GM21619 (cell line): Measurements from ENCODE around the gene C17orf50.
A peak's percentile ranks its signal among the peaks of the same experiment; 100 is the strongest.
"Not testable (repeated sequence)": the region's sequence is repeated elsewhere in the genome, so short reads cannot be mapped to it uniquely, and the experiment has no call there.

ENCODE experiments used
- ATAC-seq: cut with Tn5 transposase; IDR thresholded peaks from one replicate; pipeline ENCODE4 v1.9.1; 2021; ENCODE audit not compliant: unreplicated experiment

Gene C17orf50

GRCh38 chr17:35751541-35751940 lies 9.1 kb upstream of the C17orf50 start:
- ATAC-seq = not testable (repeated sequence)

DNA sequence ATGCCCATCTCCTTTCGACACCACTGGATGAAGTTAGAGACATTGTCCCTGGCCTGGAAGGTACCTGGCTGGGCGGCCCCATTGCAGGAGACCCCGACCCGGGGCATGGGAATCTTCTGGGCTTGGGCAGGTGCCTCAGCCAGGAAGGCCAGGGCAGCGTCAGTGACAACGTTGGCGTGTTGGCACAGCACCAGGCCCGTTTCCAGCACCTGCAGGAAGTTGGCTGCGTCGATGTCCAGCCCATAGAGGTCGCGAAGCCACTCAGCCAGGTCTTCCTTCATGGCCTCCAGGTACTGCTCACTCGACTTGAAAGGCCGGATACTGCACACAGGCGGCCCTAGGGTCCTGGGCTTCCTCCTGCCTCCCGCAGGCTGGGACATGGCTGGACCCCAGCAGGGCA lies 8.2 kb upstream of the C17orf50 start:
- no peak for ATAC-seq

DNA sequence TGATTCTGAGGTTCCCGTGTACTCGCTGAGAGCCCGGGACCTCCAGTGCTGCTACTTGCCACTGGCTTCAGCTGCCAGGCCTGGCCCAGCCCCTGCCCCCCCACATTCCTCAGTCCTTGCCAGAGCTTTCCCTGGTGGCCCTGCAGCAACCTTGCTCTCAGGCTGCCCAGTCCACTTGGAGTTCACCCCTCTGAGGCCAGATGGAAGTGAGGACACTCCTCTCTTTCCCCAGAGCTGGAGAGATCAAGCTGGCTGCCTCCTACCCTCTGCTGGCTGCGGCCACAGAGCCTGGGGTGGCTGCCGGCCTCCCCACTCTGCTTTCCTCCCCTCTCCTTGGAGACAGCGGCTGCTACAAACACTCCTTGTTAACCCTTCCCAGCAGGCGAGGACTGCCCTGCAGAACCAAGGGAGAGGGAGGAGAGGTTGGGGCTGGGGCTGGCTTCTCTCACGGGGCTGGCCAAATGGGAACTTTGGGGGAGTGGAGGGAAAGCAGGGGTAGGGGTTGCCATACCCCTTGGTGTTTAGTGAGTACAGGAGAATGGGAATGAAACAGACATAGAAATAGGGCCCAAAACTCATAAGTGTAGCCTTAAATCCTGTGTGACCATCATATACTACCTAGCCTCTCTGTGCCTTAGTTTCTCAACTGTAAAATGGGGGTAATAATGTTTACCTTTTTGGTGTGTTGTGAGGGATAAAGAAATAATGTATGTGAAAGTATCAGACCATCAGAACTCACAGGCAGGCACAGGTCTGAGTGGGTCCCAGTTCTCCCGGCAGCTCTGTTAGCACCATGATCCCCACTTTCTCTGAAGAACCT lies 7.5 kb upstream of the C17orf50 start, which contains the start of gene GAS2L2:
GAS2L2 (minus strand) TSS at position 295 of the 820 bp plus-strand sequence. CDS start 389 bp downstream, outside the sequence.
- no peak for ATAC-seq

GRCh38 chr17:35757243-35757642 lies 3.4 kb upstream of the C17orf50 start:
- no peak for ATAC-seq

DNA sequence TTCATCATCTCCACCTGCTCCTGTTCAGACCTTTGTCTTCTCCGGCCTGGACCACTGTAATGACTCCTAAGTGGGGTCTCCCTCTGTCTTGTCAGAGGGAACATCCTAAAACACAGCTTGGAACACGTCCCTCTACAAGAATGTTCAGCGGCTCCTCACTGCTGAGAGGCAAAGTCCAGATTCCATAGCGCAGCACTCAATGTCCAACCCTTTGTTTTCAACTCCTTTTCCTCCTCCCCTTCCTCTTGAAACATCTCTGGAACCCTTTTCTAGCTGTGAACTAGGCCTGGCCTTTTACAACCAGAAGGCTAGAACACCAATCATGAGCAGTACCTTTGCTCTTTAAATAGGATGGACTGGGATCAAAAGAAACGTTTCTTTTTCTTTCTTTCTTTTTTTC lies 914 bp downstream of the C17orf50 start:
- no peak for ATAC-seq

GRCh38 chr17:35763767-35764122 lies 3.1 kb downstream of the C17orf50 start:
- no peak for ATAC-seq

GRCh38 chr17:35764123-35764991 lies 3.7 kb downstream of the C17orf50 start:
- ATAC-seq = peak; percentile 89

- no peak for ATAC-seq
Observed at GRCh38 chr17:35765086-35765710, 4.5 kb downstream of the C17orf50 start.

DNA sequence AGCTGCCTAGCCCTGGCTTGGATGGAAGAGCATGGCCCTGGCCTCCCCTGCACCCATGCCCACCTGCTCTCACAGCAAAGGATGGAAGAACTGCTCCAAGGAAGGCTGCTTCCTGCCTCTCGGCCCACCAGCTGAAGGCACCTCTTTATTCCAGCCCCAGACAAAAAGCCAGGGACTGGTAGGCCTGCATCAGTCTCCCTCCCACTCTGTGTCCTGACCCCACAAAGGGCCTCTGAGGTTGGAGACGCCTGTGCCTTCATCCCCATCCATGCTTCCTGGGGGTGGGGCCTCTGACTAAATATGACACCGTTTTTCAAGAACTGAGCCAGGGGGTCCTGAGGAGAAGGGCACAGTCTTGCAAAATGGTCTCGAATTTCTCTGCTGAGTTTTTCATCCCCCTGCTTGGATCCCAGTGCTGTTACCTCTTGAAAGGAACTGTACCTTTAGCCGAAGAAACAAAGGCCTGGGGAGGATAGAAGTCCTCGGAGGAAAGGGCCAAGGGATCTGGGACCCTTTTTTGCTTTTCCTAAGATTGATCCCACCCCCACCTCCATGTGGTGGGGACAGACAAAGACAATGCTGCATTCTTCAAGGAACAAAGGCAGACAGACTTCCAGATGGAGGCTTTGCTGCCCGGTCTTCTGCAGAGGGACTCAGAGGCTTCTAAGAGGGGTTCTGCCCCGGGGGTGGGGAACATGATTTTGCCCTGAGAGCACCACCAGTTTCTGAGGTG lies 5.2 kb downstream of the C17orf50 start:
- no peak for ATAC-seq

DNA sequence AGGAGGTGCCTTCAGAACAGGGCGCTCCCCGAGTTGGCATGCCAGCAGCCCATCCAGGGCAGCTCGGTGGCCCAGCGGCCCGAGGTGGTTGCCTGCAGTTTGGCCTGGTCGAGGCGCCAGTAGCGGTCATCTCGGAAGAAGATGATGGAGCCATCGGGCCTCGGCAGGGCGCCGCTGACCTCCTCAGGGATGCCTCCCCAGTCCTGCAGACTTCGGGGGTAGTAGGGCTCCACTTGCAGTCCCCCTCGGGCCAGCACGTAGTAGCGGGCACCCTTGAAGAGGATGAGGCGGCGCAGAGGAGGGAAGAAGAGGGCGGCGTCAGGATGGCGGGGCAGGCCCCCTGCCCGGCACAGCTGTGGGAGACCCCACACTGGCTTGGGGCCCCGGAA lies 5.8 kb downstream of the C17orf50 start:
- no peak for ATAC-seq

GRCh38 chr17:35766903-35767510 lies 6.3 kb downstream of the C17orf50 start:
- ATAC-seq = no peak

- ATAC-seq = no peak
Observed at GRCh38 chr17:35768797-35769196, 8.1 kb downstream of the C17orf50 start.

- no peak for ATAC-seq
Observed at GRCh38 chr17:35769895-35770486, 9.3 kb downstream of the C17orf50 start.

DNA sequence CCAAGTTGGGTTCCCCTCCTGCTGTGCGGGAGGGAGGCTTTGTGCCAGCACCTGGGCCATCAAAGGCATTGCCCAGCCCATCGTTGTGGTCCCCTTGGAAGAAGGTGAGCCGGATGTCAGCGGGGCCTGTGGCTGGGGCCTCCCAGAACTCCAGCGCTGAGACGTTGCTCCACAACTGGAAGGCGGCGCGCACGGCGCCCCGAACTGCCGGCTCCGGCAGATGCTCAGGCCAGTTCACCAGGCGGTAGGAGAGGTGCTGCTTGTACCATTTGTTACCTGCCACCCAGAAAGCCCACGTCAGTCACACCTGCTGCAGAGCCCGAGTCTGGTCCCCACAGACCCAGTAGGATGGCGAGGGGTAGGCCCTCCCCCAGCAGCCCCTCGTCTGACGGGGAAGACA lies 12.4 kb downstream of the C17orf50 start:
- no peak for ATAC-seq

DNA sequence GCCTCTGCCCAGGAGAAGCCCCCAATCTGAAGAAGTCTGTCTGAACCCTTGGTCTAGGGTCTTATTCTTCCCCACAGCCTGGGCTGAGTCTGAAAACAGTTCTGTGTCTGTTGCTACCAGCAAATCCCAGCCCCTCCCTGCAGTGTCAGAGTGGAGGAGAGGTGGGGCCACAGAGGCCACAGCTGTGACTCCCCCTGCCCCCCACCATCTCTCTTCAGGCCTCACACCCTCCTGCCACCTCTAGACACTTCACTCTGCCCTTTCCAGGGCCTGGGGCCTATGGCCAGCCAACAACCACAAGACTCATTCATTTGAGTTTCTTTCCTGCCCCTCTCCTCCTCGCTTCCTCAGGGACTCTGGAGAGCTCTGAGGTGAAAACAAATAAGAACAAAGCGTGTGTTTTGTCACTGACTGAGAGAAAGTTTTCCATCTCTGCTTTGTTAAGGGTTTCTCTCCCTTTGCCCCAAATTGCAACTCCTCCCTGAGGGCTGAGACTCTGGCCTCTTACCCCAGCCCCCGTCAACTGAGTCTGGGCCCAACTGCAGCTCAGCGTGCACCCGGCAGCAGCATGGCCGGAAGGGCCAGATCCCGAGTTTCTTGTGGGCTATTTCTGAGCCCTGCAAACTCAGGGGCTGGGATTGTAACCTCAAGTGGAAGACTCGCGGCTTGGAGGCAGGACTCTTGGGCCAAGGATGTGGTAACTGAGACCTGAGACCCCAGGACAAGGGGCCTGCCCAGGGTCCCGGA lies 13.2 kb downstream of the C17orf50 start:
- no peak for ATAC-seq

GRCh38 chr17:35774499-35774898 lies 13.8 kb downstream of the C17orf50 start:
- ATAC-seq = no peak

- no peak for ATAC-seq
Observed at GRCh38 chr17:35775039-35775438, 14.4 kb downstream of the C17orf50 start.

DNA sequence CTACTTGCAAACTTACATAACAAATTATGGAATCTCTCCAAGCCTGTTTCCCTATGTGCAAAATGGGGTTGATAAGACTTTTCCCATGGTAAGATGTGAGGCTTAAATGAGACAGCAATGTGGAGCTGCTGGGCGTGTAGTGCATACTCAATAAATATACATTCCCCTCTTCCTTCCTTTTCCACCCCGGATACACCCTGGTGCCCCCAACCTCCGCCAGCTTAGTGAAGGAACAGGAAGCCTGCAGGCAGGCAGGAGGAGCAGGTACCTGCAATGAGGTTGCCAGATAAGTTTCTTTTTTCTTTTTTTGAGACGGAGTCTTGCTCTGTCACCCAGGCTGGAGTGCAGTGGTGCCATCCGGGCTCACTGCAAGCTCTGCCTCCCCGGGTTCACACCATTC lies 14.9 kb downstream of the C17orf50 start:
- no peak for ATAC-seq

DNA sequence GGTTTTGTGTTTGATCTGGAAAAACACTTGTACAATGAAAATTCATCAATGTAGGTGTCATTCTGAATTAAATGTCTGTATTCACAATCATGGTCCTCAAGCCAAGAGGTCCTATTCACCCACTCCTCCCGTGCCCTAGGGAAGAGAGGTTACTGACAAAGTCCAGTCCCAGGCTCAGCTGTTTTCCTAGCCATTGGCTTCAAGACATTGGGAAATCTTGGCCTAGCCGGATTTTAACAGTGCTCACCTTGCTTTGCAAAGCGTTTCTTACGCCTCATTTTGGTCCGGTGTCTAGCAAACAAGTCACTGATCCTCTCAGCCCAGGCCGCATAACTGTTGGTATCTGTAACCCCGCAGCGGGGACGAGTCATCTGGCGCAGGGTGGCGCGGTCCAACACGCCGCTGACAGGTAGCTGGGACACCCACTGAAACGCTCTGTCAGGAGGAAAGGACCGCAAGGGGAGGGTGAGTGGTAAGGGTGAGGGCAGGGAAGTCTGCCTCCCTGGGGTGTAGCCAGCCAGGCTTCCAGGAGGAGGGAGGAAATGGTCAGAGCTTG lies 18.0 kb downstream of the C17orf50 start:
- ATAC-seq = no peak
